Peyer's patch (tissue), 4 donors: ENCODE data around the gene SMG9.

Experiments
- CTCF ChIP-seq, 6 experiments: fragments of 450-650 bp in 4 of 6; fragments of 200-600 bp in 2 of 6; sonication (generic) in 1 of 6; IDR thresholded peaks; one replicate each; pipeline ENCODE4 v1.5.1; 2017 to 2019; ENCODE audit warnings: antibody characterized with exemption in 6 of 6, mild to moderate bottlenecking in 3 of 6, moderate library complexity in 1 of 6
- POLR2A ChIP-seq, 2 donors: fragments of 450-650 bp; IDR thresholded peaks; one replicate each; pipeline ENCODE4 v1.5.1; 2017; ENCODE audit warnings: antibody characterized with exemption in 2 of 2, mild to moderate bottlenecking in 2 of 2, moderate library complexity in 2 of 2

GRCh38 chr19:43797118-43797517, 42.4 kb upstream of the SMG9 start:
- TF ChIP-seq CTCF (IDR thresholded peaks at IDR 0.05) (no peak), POLR2A (IDR thresholded peaks at IDR 0.05) (no peak)
